GM12878 (cell line): ENCODE measurements around the gene CDCA7. TPM values are rescaled to one million over a fixed set of nuclear protein-coding genes. Genes with fewer than 3 reads are reported as not detected.

Source experiments
- ATAC-seq: fragments of 200-7000 bp; cut with Tn5 transposase; 3 replicates; pipeline ENCODE4 v1.9.1; 2020; ENCODE audit warnings: mild to moderate bottlenecking, moderate library complexity
- BruUV-seq: library from RNA; stranded (reverse); fragments of 400-500 nt; replicated peaks from 2 replicates; lab custom pipeline; 2021; lab: Mats Ljungman, UMichigan
- CTCF ChIA-PET: fragments of 300-600 bp; sonication (Branson Sonifier 250); formaldehyde crosslinking; extraction: SDS; loops from one replicate; lab custom pipeline; 2021; ENCODE audit warnings: inconsistent platforms; lab: Yijun Ruan, JAX
- POLR2A ChIA-PET: fragments of 350-600 bp; formaldehyde crosslinking; extraction: SDS; loops from one replicate; lab custom pipeline; 2021; ENCODE audit warnings: inconsistent platforms; lab: Charles Lee
- RAD21 ChIA-PET: fragments of 300-600 bp; sonication (Branson Sonifier 250); formaldehyde crosslinking; loops from one replicate; lab custom pipeline; 2023; ENCODE audit warnings: antibody characterized with exemption; ENCODE audit not compliant: unreplicated experiment; lab: Charles Lee
- SMC1A ChIA-PET: fragments of 300-600 bp; sonication (Branson Sonifier 250); formaldehyde crosslinking; loops from one replicate; lab custom pipeline; 2023; ENCODE audit not compliant: unreplicated experiment, uncharacterized antibody; lab: Charles Lee
- DNase-seq: peaks from one replicate; pipeline ENCODE4 v3.0.0-alpha.2; 2011; ENCODE audit warnings: low read depth, low spot score
- FAIRE-seq: peaks from 3 replicates; lab custom pipeline; 2011; peaks lifted over from hg19 to GRCh38; lab: Jason Lieb, UNC
- H2AFZ ChIP-seq: 2 replicates; pipeline ENCODE4 v1.6.0; 2011; ENCODE audit warnings: low read depth, low read length, control low read depth; ENCODE audit not compliant: control insufficient read depth
- H3K27ac ChIP-seq: 2 replicates; pipeline ENCODE4 v1.5.1; 2011; ENCODE audit warnings: control low read depth; ENCODE audit not compliant: control insufficient read depth, insufficient read depth
- H3K27me3 ChIP-seq, 2 experiments: replicated peaks in 1 of 2; 2 replicates each; pipeline versions ENCODE4 v1.6.0 to v1.6.1; 2011; ENCODE audit warnings: low read length in 1 of 2; ENCODE audit not compliant: control insufficient read depth in 2 of 2, insufficient read depth in 2 of 2
- H3K36me3 ChIP-seq, 2 experiments: 2 replicates each; pipeline ENCODE4 v1.5.1; 2011; ENCODE audit warnings: low read length in 1 of 2; ENCODE audit not compliant: control insufficient read depth in 2 of 2, insufficient read depth in 2 of 2
- H3K4me1 ChIP-seq: 2 replicates; pipeline ENCODE4 v1.6.1; 2011; ENCODE audit warnings: mild to moderate bottlenecking, low read length, moderate library complexity, mixed read lengths; ENCODE audit not compliant: control insufficient read depth, insufficient read depth
- H3K4me2 ChIP-seq: 2 replicates; pipeline ENCODE4 v1.6.0; 2011; ENCODE audit warnings: control low read depth; ENCODE audit not compliant: control insufficient read depth, insufficient read depth
- H3K4me3 ChIP-seq: fragments of 200-600 bp; sonication (generic); 2 replicates; pipeline ENCODE4 v1.5.1; 2016
- H3K79me2 ChIP-seq: 2 replicates; pipeline ENCODE4 v1.6.0; 2011; ENCODE audit warnings: low read length; ENCODE audit not compliant: control insufficient read depth, insufficient read depth
- H3K9ac ChIP-seq: 2 replicates; pipeline ENCODE4 v1.8.0; 2011; ENCODE audit warnings: low read length, control low read depth, mixed read lengths; ENCODE audit not compliant: control insufficient read depth, insufficient read depth
- H3K9me3 ChIP-seq: replicated peaks from 3 replicates; pipeline ENCODE4 v1.5.1; 2011; ENCODE audit warnings: mild to moderate bottlenecking, low read length; ENCODE audit not compliant: control insufficient read depth, insufficient read depth
- H4K20me1 ChIP-seq: 2 replicates; pipeline ENCODE4 v1.6.0; 2011; ENCODE audit not compliant: control insufficient read depth, insufficient read depth
- BCL11A ChIP-seq: IDR thresholded peaks from 2 replicates; pipeline ENCODE4 v1.6.1; 2011; ENCODE audit warnings: low read depth, low read length
- BMI1 ChIP-seq: fragments of 450-650 bp; IDR thresholded peaks from 2 replicates; pipeline ENCODE4 v1.6.1; 2016; ENCODE audit warnings: mild to moderate bottlenecking, moderate library complexity, borderline replicate concordance
- CBX3 ChIP-seq: fragments of 200-600 bp; sonication (generic); IDR thresholded peaks from 2 replicates; pipeline ENCODE4 v1.6.1; 2016; ENCODE audit warnings: low read depth, borderline replicate concordance
- CTCF ChIP-seq, 3 experiments: IDR thresholded peaks in 2 of 3; conservative IDR thresholded peaks in 1 of 3; 2 replicates each; pipeline ENCODE4 v1.5.1; 2011; ENCODE audit warnings: low read depth in 3 of 3, low read length in 3 of 3, mild to moderate bottlenecking in 3 of 3, control low read depth in 2 of 3, moderate library complexity in 2 of 3, inconsistent platforms in 1 of 3, mixed read lengths in 1 of 3; ENCODE audit not compliant: control insufficient read depth in 2 of 3, insufficient read depth in 1 of 3; ENCODE audit errors: extremely low read depth in 1 of 3
- EED ChIP-seq: sonication (generic); IDR thresholded peaks from 2 replicates; pipeline ENCODE4 v1.6.1; 2016; ENCODE audit warnings: antibody characterized with exemption, low read depth
- EP300 ChIP-seq, 2 experiments: fragments of 150-350 bp in 1 of 2; IDR thresholded peaks; 2 replicates each; pipeline ENCODE4 v1.6.1; 2011 to 2012; ENCODE audit warnings: low read depth in 2 of 2, low read length in 2 of 2, borderline replicate concordance in 1 of 2, improper control_type of control experiment in 1 of 2, inconsistent platforms in 1 of 2; ENCODE audit not compliant: control insufficient read depth in 1 of 2
- EZH2 ChIP-seq: IDR thresholded peaks from 2 replicates; pipeline ENCODE4 v1.6.1; 2012; ENCODE audit warnings: low read depth, mild to moderate bottlenecking, control low read depth, inconsistent platforms, low read length, borderline replicate concordance; ENCODE audit not compliant: control insufficient read depth
- FOXK2 ChIP-seq: fragments of 450-650 bp; IDR thresholded peaks from 2 replicates; pipeline ENCODE4 v1.6.1; 2017; ENCODE audit warnings: mild to moderate bottlenecking, moderate library complexity
- HDAC2 ChIP-seq: fragments of 200-600 bp; sonication (generic); IDR thresholded peaks from 2 replicates; pipeline ENCODE4 v1.6.1; 2017
- HDAC6 ChIP-seq: fragments of 200-600 bp; sonication (generic); IDR thresholded peaks from one replicate; pipeline ENCODE4 v1.8.0; 2017; ENCODE audit warnings: antibody characterized with exemption; ENCODE audit not compliant: unreplicated experiment
- MTA3 ChIP-seq: IDR thresholded peaks from 2 replicates; pipeline ENCODE4 v1.6.1; 2012; ENCODE audit warnings: low read length, inconsistent platforms, borderline replicate concordance
- RBBP5 ChIP-seq: fragments of 200-600 bp; sonication (generic); conservative IDR thresholded peaks from 2 replicates; pipeline ENCODE4 v1.6.1; 2016
- SIN3A ChIP-seq: IDR thresholded peaks from 2 replicates; pipeline ENCODE4 v1.6.1; 2012; ENCODE audit warnings: low read depth, low read length, improper control_type of control experiment
- SMC3 ChIP-seq: IDR thresholded peaks from 2 replicates; pipeline ENCODE4 v1.6.1; 2011; ENCODE audit warnings: low read length, improper control_type of control experiment, borderline replicate concordance
- SUZ12 ChIP-seq: fragments of 200-600 bp; sonication (generic); IDR thresholded peaks from one replicate; pipeline ENCODE4 v1.6.1; 2018; ENCODE audit warnings: antibody characterized with exemption, mild to moderate bottlenecking; ENCODE audit not compliant: unreplicated experiment
- ZNF207 ChIP-seq: fragments of 450-650 bp; IDR thresholded peaks from 2 replicates; pipeline ENCODE4 v1.6.1; 2014; ENCODE audit warnings: antibody characterized with exemption, mild to moderate bottlenecking, borderline replicate concordance
- WGBS: methylation state at CpG from one replicate; pipeline ENCODE4 v1.1.6; 2016; ENCODE audit warnings: low lambda C conversion rate; ENCODE audit not compliant: insufficient replicate concordance, insufficient coverage; ENCODE audit errors: missing lambda C conversion rate; 5-methylcytosine and 5-hydroxymethylcytosine counted together
- in situ Hi-C: fragments of 300-500 bp; cut with MboI; formaldehyde crosslinking; loops from 9 replicates; pipeline ENCODE4 v1.14.3; 2018; ENCODE audit warnings: mixed read lengths
- intact Hi-C: fragments of 100-400 bp; cut with micrococcal nuclease; formaldehyde crosslinking; loops from one replicate; pipeline ENCODE4 v1.14.2; 2022; ENCODE audit not compliant: unreplicated experiment
- polyA plus RNA-seq, 11 experiments: library from polyadenylated mRNA; depleted of rRNA in 4 of 11; unstranded in 6 of 11; stranded (reverse) in 5 of 11; fragments of >200 nt; fragmentation: Nextera tagmentation in 4 of 11; fragmentation: Illumina TruSeq in 1 of 11; extraction: Ambion mirVana in 4 of 11; extraction: Trizol in 1 of 11; gene quantifications; 1 replicate in 1 of 11; 2 replicates in 10 of 11; pipeline versions ENCODE4 v1.2.1 to v1.2.3, GENCODE V29; 2011 to 2016; ENCODE audit warnings: inconsistent platforms in 2 of 11, missing spikeins in 2 of 11, low read depth in 1 of 11
- total RNA-seq, 4 experiments: library from RNA; depleted of rRNA in 3 of 4; stranded (reverse); fragments of >200 nt in 3 of 4; fragmentation: Illumina TruSeq in 1 of 4; extraction: Trizol in 1 of 4; gene quantifications; 2 replicates each; pipeline versions ENCODE4 v1.2.1 to v1.2.3, GENCODE V29; 2013 to 2021
- TF ChIP-seq, protein P1 (sequence below): IDR thresholded peaks from 2 replicates; pipeline ENCODE4 v1.6.1; 2012; ENCODE audit warnings: low read depth, low read length, improper control_type of control experiment

CDCA7 gene
- total and polyA plus RNA-seq, 10 of the 15 experiments (the other 5 are each of a cell fraction or from before 2014, with no cell fraction given): 23.5 to 71.3 (median 40.8) TPM

DNA sequence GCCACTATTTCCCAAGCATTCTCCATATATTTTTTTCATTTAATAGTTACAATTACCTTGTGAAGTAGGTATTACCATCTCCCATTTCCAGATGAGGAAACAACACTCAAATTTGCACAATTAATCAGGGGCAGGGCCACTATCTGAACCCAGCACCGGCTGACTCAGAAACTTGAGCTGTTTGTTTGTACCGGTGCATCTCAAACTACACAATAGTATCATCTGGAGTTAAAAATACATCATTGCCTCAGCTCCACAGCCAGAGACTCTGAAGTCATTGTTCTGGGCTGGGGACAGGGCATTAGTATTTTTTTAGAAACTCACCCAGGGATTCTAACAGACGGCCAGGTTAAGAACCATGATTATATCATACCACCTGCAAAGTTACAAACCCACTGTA, 55.9 kb downstream of the CDCA7 start:
- no peak overlapping the region for H3K4me2 ChIP-seq
- intact Hi-C loops: no loop called here
- no peak overlapping the region for H3K4me3 ChIP-seq
- TF ChIP-seq HDAC2: no peak
- TF ChIP-seq MTA3: no peak
- TF ChIP-seq SMC3: no peak
- TF ChIP-seq EP300 (IDR thresholded peaks at IDR 0.05; ENCODE audit: borderline replicate concordance in 1 of 2, control insufficient read depth in 1 of 2, low read depth in 2 of 2, low read length in 2 of 2): no peak
- TF ChIP-seq EZH2: no peak
- no peak for TF ChIP-seq BMI1
- no peak for TF ChIP-seq HDAC6
- no peak for TF ChIP-seq EED
- no peak for TF ChIP-seq ZNF207
- TF ChIP-seq BCL11A: no peak
- TF ChIP-seq CBX3: no peak
- TF ChIP-seq RBBP5: no peak
- TF ChIP-seq SUZ12: no peak
- no peak for TF ChIP-seq FOXK2
- TF ChIP-seq, protein P1, sequence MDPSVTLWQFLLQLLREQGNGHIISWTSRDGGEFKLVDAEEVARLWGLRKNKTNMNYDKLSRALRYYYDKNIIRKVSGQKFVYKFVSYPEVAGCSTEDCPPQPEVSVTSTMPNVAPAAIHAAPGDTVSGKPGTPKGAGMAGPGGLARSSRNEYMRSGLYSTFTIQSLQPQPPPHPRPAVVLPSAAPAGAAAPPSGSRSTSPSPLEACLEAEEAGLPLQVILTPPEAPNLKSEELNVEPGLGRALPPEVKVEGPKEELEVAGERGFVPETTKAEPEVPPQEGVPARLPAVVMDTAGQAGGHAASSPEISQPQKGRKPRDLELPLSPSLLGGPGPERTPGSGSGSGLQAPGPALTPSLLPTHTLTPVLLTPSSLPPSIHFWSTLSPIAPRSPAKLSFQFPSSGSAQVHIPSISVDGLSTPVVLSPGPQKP: no peak
- TF ChIP-seq SIN3A: no peak
- no peak for TF ChIP-seq CTCF (IDR thresholded peaks at IDR 0.05 in 2 of 3, conservative IDR thresholded peaks at IDR 0.05 in 1 of 3; ENCODE audit: control insufficient read depth in 2 of 3, extremely low read depth in 1 of 3, insufficient read depth in 1 of 3, low read depth in 3 of 3, low read length in 3 of 3)
- ChIA-PET POLR2A (no interaction called here), RAD21 (no interaction called here), CTCF (interaction anchor here (0.6 to 1.5 kb wide), 3 partner anchors 10 to 1251 kb away, joined by 3 read pairs; no protein-coding TSS in a partner anchor), SMC1A (no interaction called here)
- no peak for DNase-seq
- H3K79me2 ChIP-seq: no peaks in the 10 kb centered on the region
- WGBS: 51% methylated on average over 3 of the region's 3 CpGs
- no peak for FAIRE-seq
- H3K9ac ChIP-seq: no peak overlapping the region
- no peaks in the 10 kb centered on the region; a peak in 1 of 4 replicates for H3K27me3 ChIP-seq
- in situ Hi-C loops: no loop called here
- H2AFZ ChIP-seq: no peak overlapping the region
- no peaks in the 10 kb centered on the region for H4K20me1 ChIP-seq
- H3K36me3 ChIP-seq: no peaks in the 10 kb centered on the region
- no peak for ATAC-seq
- H3K27ac ChIP-seq: no peak overlapping the region
- no TSS peak for BruUV-seq
- H3K9me3 ChIP-seq: no peaks in the 10 kb centered on the region
- no peaks in the 10 kb centered on the region for H3K4me1 ChIP-seq
